ENCODE data around the gene DAAM1. TPM values are rescaled to one million over a fixed set of nuclear protein-coding genes. Genes with fewer than 3 reads are reported as not detected.
A peak's percentile ranks its signal among the peaks of the same experiment; 100 is the strongest.

The DAAM1 gene
- polyA plus RNA-seq, 1 donor (not counting 4 experiments of a cell fraction or from before 2014, with no cell fraction given) = 44.6 TPM

- H3K4me1 ChIP-seq (ENCODE audit: control insufficient read depth, extremely low read depth, insufficient read depth, low read length) = no peaks in the 10 kb centered on the region
- FAIRE-seq (no peak), DNase-seq (ENCODE audit: low read depth, low spot score) (no peak)
- H3K9me3 ChIP-seq (ENCODE audit: control insufficient read depth, low read depth, low read length) = no peaks in the 10 kb centered on the region
- H3K27ac ChIP-seq (ENCODE audit: control insufficient read depth, insufficient read depth, low read length) = no peak overlapping the region
- peak in 1 of 3 experiments; percentile 11 for TF ChIP-seq CTCF (optimal IDR thresholded peaks at IDR 0.05 in 1 of 3, IDR thresholded peaks at IDR 0.05 in 1 of 3, conservative IDR thresholded peaks at IDR 0.05 in 1 of 3; ENCODE audit: extremely low read depth in 1 of 3, insufficient read depth in 2 of 3, low read length in 3 of 3)
- TF ChIP-seq EZH2 (IDR thresholded peaks at IDR 0.05; ENCODE audit: low read length) = no peak
- H3K4me3 ChIP-seq (ENCODE audit: control insufficient read depth in 2 of 3, extremely low read depth in 1 of 3, insufficient read depth in 2 of 3, low read depth in 1 of 3, low read length in 3 of 3) = no peak overlapping the region
- H3K27me3 ChIP-seq (ENCODE audit: control insufficient read depth, extremely low read depth, insufficient read depth, low read length) = no peaks in the 10 kb centered on the region
- dilution Hi-C loops (cut with MboI; ENCODE audit: extremely low pct_ligation_motif_present, low sequenced_read_pairs) = no loop called here
- H3K79me2 ChIP-seq (ENCODE audit: control insufficient read depth, insufficient read depth, low read length) = no peaks in the 10 kb centered on the region
- no peaks in the 10 kb centered on the region for H3K9me1 ChIP-seq (ENCODE audit: control insufficient read depth, extremely low read depth, insufficient read depth, low read length)
- H3K36me3 ChIP-seq (ENCODE audit: control insufficient read depth in 2 of 2, extremely low read depth in 1 of 2, insufficient read depth in 2 of 2, low read length in 2 of 2) = peaks cover 0 to 3% of the 10 kb centered on the region in 2 experiments
- H2AFZ ChIP-seq (ENCODE audit: control insufficient read depth, low read length) = no peak overlapping the region
- no peaks in the 10 kb centered on the region for H4K20me1 ChIP-seq (ENCODE audit: control insufficient read depth, extremely low read depth, insufficient read depth, low read length)
- no peak overlapping the region for H3K9ac ChIP-seq (ENCODE audit: control insufficient read depth, extremely low read depth, insufficient read depth, low read length)
- no peak overlapping the region for H3K4me2 ChIP-seq (ENCODE audit: control insufficient read depth, extremely low read depth, insufficient read depth, low read depth, low read length)
Observed at GRCh38 chr14:59313658-59314608, 125.5 kb downstream of the DAAM1 start.

- Histone ChIP-seq H3K4me1 (ENCODE audit: control insufficient read depth, extremely low read depth, insufficient read depth, low read length) (no peaks in the 10 kb centered on the region), H3K9me1 (ENCODE audit: control insufficient read depth, extremely low read depth, insufficient read depth, low read length) (no peaks in the 10 kb centered on the region), H3K4me2 (ENCODE audit: control insufficient read depth, extremely low read depth, insufficient read depth, low read depth, low read length) (no peak overlapping the region), H3K4me3 (ENCODE audit: control insufficient read depth in 2 of 3, extremely low read depth in 1 of 3, insufficient read depth in 2 of 3, low read depth in 1 of 3, low read length in 3 of 3) (no peak overlapping the region), H3K79me2 (ENCODE audit: control insufficient read depth, insufficient read depth, low read length) (no peaks in the 10 kb centered on the region), H3K27ac (ENCODE audit: control insufficient read depth, insufficient read depth, low read length) (no peak overlapping the region), H3K27me3 (ENCODE audit: control insufficient read depth, extremely low read depth, insufficient read depth, low read length) (no peaks in the 10 kb centered on the region), H3K9me3 (ENCODE audit: control insufficient read depth, low read depth, low read length) (no peaks in the 10 kb centered on the region), H3K9ac (ENCODE audit: control insufficient read depth, extremely low read depth, insufficient read depth, low read length) (no peak overlapping the region), H4K20me1 (ENCODE audit: control insufficient read depth, extremely low read depth, insufficient read depth, low read length) (no peaks in the 10 kb centered on the region), H2AFZ (ENCODE audit: control insufficient read depth, low read length) (no peak overlapping the region), H3K36me3 (ENCODE audit: control insufficient read depth in 2 of 2, extremely low read depth in 1 of 2, insufficient read depth in 2 of 2, low read length in 2 of 2) (peaks cover 0 to 3% of the 10 kb centered on the region in 2 experiments)
- no peak for FAIRE-seq
- dilution Hi-C loops (cut with MboI; ENCODE audit: extremely low pct_ligation_motif_present, low sequenced_read_pairs) = no loop called here
- TF ChIP-seq EZH2 (IDR thresholded peaks at IDR 0.05; ENCODE audit: low read length) (no peak), CTCF (optimal IDR thresholded peaks at IDR 0.05 in 1 of 3, IDR thresholded peaks at IDR 0.05 in 1 of 3, conservative IDR thresholded peaks at IDR 0.05 in 1 of 3; ENCODE audit: extremely low read depth in 1 of 3, insufficient read depth in 2 of 3, low read length in 3 of 3) (no peak)
- DNase-seq (ENCODE audit: low read depth, low spot score) = no peak
Observed at GRCh38 chr14:59314953-59315599, 126.6 kb downstream of the DAAM1 start.
